NCI-H748 (cell line): ENCODE data around the gene RPTN.
A peak's percentile ranks its signal among the peaks of the same experiment; 100 is the strongest.

Experiments
- DNase-seq: peaks from one replicate; lab custom pipeline; 2025; ENCODE audit not compliant: unreplicated experiment; lab: John Stamatoyannopoulos, UW

The RPTN gene, protein sequence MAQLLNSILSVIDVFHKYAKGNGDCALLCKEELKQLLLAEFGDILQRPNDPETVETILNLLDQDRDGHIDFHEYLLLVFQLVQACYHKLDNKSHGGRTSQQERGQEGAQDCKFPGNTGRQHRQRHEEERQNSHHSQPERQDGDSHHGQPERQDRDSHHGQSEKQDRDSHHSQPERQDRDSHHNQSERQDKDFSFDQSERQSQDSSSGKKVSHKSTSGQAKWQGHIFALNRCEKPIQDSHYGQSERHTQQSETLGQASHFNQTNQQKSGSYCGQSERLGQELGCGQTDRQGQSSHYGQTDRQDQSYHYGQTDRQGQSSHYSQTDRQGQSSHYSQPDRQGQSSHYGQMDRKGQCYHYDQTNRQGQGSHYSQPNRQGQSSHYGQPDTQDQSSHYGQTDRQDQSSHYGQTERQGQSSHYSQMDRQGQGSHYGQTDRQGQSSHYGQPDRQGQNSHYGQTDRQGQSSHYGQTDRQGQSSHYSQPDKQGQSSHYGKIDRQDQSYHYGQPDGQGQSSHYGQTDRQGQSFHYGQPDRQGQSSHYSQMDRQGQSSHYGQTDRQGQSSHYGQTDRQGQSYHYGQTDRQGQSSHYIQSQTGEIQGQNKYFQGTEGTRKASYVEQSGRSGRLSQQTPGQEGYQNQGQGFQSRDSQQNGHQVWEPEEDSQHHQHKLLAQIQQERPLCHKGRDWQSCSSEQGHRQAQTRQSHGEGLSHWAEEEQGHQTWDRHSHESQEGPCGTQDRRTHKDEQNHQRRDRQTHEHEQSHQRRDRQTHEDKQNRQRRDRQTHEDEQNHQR

DNA sequence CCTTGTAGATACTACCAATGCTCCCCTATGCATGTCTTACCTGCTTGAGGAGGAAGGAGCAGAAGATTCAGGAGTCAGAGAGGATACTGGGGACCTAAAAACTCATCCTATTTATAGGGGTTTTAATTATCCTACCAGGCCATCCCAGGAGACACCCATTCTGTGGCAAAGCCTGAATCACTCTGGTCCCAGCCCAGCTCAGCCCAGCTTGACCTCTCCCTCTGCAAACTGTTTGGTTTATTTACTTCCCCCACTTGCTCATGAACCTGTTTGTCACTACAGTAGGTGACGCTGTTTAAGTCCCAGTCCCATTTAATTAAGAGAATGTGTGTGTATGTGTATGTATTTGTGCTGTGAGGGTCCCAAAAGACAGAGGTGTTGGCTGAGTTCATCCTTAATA, at the start of gene RPTN:
RPTN (minus strand) TSS at position 85 of the 400 bp plus-strand sequence. CDS start 1,339 bp downstream, outside the sequence.
- DNase-seq = no peak

DNA sequence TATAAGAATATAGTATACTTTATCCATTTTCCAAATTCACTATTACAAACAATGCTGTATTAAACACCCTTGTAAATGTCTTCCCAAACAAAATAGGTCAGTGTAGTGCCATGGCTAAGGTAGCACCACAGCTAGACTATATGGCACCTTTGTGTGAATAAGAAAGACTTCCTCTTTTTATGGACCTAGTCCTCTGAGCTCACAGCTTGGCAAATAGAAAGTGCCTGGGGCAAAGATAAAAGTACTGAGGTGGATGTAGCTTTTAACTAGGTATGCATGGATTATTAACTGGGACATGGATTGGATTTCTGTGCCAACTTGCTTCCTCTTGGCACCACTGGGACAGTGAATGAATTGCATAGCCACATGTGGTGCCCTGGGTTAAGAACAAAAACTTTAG, 40.0 kb upstream of the RPTN start:
- no peak for DNase-seq

DNA sequence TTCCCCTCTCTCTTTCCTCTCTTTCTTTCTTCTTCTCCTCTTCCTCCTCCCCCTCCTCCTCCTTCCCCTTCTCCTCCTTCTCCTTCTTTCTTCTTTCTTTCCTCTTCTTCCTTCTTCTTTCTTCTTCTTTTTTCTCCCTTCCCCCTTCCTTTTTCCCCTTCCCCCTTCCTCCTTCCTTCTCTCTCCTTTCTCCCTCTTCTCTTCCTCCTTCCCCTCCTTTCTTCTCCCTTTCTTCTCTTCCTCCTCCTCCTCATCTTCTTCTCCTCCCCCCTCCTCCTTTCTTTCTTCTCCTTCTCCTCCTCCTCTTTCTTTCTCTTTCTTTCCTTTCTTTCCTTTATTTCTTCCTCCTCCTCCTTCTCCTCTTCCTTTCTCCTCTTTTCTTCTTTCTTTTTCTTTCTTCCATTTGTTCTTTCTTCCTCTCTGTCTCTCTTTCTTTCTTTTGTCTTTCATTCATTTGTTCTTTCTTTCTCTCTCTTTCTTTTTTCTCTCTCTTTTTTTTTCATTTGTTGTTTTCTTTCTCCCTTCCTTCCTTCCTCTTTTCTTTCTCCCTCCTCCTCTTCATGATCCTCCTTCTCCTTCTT, 38.4 kb upstream of the RPTN start:
- DNase-seq = no peak

DNA sequence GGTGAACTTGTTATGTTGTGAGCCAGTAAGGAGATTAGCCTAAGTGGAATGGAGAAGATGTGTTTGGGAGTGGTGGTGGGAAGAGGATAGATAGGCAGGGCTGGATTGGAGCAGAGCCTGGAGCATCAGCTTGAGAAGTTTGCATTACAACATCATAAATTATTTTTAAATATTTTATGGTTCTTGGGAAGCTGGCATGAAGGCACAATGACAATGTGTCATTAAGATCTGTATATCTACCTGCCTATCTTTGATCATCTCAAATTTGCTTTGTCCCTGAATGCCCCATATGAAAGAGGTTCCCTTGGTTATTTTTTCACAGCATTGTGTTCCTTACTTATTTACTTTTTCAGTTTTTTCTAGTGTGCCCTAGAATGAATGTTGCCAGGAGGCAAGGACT, 32.7 kb upstream of the RPTN start:
- no peak for DNase-seq

DNA sequence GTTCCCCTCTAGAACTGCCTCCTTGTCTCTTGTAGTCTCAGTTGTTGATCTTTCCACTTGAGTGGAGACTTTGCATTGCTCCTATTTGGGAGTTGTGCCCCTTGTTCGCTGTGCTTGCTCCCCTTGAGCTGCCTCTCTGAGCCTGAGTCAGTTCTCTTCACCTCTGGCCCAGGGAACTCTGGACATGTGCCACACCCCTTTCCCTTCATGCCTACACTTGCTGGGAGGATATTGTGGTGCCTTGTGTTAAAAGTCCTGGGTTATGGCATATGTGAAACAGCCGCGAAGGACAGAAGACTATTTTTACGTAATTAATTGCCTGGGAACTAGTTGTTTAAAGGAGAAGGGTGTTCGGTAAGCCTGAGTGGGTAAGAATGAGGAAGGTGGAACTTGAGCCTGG, 32.2 kb upstream of the RPTN start:
- DNase-seq = no peak

DNA sequence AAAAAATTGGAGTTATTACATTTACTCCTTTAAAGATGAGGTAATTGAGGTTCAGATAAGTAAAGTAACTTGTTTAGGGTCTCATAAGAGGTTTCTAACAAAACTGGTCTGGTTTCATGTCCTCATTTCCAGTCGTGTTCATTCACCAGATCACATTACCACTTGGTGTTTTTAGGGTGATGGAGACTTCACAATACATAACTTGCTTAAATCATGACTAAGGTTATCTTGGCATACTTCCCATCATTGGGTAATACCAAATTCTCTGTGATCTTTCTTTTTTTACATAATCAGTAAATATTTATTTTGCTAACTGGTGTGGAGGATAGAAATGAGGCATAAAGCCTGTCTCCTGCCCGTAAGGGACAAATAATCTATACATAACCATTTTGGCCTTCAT, 31.6 kb upstream of the RPTN start:
- DNase-seq = no peak

DNA sequence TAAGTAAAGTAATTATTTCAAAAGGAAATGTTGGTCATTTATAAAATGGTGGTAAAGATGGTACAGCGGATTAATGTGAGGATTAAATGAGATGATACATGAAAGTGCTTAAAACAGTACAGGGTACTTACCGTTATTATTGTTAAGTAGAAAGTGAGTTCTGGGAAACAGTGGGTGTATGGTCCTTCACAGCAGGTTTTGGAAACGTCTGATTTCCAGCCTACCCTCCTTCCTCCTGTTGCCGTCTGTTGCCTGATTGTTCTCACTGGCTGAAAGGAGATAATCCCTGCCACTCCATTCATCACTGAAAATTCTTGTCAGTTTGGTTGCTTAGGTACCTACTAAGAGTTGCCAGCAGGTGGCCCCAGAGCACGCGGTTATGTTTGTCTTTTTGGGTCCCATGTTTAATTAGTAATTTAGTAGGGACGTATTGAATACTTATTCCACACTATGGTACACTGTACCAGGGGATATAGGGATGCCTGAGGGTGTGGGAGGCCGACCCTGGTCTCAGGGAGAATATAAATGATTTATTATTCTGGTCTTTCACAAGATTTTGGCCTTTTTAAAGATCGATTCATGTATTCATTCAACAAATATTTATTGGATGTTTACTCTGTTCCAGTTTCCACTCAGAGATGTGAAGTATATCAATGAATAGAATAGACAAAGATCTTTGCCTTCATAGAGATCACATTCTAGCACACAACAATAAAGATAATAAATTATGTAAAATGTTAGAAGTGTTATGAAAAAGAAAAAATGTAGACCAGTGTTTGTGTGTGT, 30.8 kb upstream of the RPTN start:
- DNase-seq = peak; percentile 73

DNA sequence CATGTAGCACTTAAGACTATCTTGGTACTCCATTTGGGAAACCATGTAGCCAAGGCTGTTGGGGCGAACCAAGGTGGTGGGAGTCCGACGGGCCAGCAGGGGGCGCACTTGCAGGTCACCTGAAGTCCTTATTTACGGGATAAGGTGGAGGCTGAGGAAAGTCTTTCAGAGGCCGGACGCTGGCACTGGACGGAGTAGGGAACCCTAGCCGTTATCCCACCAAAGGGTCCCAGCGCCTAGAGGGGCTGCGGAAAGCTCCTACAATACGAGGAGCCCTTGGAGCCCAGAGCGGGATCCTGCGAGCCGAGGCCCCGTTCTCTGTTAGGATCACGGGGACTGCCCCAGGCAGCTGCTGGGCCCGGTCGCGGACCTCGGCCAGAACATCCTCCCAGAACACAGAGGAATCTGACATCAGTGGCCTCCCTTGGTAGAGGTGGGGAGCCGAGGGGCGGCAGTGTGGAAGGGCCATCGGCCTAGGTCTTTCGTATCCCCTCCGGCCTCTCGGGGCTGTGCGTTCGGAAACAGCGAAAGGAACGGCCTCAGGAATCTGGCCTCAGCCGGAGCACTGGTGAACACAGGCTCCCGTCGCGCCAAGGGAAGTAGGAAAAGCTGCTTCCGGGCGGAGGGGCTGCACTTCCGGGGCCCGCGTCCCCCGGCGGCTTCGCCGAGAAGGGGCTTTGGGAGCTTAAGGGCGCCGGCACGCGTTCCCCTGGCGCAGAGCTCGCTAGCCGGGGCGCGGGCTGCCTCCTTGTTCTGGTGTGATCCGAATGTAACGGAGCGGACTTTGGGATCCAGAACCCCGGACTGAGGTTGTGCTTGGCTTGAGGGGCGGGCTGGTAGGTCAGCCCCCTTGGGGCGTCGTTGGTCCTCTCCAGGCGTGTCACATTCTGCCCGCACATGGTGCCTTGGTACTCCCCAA, 29.9 kb upstream of the RPTN start:
- peak; percentile 36 for DNase-seq

DNA sequence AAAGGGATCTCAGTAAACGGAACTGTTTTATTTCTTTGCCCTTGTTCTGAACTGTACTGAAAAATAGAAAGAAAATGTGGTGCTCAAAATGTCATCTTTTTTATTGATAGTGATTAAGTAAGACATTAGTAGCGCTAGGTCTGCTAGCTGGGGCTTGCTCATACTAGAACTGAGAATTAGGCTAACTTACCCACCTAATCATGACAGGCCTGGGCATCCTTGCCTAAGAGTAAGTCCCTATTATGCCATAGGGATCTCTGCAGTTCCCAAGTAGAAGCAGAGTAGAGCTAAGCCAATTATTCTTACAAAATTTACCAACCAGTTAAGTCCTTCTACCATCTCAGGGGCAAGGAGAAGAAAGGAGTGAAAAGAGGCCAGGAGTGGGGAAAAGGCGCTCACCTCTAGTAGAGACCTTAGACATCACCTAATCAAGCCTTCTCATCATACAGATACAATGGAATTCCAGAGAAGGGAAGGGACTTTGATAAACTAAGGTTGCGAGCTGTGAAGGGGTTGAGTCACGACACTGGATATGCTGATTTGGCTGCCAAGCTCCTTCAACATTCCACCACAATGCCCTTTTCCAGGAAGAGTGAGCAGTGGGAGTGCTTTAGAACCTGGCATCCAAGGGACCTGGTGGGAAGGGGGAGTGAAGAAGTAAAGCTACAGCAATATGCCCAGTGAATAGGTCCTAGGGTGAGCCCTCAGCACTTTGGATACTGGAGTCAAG, 27.7 kb upstream of the RPTN start:
- no peak for DNase-seq

DNA sequence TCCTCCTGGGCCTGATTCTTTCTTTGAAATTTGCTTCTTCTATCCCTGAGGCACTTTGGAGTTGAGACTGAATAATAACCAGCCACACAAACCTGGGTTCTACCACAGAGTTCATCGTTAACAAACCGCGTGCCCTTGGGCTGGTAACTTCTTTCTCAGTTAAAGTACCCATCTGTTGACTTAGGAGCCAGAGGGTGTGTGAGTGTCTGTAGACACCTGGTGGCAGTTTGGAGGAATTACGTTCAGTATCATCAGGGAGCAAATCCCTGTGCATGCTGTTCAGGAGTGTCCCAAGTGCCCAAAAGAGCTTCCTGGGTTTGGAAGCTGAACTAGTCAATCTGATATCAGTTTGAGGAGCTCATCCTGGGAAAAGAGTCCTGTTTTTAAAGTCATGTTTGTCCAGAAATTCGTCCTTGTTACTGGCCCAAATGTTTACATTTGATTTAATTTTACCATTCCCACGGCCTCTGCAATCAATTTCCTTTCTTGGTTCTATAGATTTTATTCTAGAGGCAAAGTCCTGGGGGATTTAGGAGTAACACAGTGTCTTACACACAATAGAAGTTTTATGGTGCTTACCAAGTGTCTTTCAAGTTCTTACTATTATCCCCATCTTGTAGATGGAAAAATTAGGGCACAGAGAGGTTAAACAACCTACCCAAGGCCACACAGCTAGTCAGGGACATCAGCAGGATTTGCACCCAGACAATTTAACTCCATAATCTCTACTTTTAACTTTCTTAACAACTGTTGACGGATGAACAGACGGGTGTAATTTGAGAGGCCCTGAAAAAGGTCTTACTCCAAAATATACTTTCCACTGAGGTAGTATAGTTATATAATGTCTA, 26.7 kb upstream of the RPTN start:
- peak; percentile 50 for DNase-seq

DNA sequence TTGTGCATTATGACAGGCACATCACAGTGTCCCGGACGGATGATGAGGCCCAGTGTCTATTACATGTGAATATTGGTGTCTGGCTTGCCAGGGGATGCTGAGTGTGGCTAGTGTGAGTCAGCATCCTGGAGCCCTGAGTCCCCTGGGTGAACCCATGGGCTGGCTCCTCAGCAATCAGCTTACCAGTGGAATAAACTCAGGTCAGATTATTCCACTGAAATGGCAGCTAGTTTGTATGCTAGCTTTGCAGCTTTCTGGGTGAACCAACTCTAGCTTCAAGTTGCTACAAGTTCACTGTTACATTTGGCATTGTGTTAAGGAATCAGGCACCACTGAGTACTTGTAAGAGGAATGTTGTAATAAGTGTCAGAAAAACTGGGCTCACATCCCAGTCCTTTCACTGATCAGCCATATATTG, 23.9 kb upstream of the RPTN start:
- no peak for DNase-seq

DNA sequence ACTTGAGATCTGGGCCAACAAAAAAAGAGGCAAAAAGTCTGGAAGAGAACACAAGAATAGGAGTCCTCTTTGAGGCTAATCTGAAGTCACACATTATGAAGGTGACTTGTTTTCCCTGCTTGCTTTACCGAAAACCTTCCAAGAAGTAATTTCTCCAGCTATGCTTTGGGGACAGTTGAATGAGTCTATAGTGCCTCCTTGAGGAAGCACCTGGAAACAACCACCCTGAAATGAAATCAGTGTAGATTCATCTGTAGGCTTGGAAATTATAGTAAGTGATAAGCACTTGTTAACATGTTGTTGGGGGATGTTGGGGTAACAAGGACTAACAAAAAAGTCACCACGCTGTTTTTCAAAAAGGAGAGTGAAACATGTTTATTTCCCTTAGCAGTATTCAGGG, 23.4 kb upstream of the RPTN start:
- peak; percentile 6 for DNase-seq

DNA sequence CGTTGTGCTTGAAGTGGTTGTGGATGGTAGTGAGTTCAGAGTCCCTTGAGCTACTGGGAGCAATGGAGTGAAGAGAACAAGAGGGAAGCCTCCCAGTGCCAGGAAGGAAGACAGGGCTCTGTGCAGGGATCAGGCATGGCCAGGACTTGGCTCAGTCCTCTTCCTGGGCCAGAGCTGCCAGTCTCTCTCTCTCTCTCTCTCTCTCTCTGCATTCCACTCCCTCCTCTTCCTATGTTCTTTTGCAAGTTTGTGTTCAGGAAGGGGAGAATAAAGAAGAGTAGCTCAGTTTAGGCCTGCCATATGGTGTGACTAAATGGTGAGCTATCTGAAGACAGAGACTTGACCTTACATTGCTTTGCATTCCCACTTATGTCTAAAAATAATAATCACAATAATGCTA, 20.5 kb upstream of the RPTN start:
- DNase-seq = no peak

DNA sequence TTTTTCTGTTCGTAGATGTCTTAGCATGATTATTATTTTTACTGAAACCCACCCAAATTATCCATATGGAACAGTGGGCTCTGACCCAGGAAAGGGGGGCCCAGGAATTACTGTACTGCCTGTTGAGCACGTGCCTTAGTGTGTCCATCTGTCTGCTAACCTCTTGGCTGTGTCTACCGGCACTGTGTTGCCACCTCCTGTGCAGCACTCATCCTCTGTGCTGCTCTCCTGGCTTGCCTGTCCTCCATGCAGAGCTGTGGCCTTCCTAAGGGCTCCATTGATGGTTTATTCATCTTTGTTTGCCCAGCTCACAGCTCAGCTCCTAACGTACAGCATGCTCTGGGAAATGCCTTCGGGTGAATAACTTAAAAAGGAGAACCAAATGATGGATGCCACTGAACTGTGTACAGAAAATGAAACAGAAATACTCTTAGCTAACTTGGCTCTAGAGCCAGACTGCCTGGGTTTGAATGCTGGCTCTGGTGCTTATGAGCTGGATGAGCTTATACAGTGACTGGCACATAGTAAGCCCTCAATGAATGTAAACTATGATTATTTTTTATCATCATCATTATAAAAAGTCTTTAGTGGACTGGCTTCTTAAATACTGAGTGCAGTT, 11.4 kb upstream of the RPTN start:
- no peak for DNase-seq

DNA sequence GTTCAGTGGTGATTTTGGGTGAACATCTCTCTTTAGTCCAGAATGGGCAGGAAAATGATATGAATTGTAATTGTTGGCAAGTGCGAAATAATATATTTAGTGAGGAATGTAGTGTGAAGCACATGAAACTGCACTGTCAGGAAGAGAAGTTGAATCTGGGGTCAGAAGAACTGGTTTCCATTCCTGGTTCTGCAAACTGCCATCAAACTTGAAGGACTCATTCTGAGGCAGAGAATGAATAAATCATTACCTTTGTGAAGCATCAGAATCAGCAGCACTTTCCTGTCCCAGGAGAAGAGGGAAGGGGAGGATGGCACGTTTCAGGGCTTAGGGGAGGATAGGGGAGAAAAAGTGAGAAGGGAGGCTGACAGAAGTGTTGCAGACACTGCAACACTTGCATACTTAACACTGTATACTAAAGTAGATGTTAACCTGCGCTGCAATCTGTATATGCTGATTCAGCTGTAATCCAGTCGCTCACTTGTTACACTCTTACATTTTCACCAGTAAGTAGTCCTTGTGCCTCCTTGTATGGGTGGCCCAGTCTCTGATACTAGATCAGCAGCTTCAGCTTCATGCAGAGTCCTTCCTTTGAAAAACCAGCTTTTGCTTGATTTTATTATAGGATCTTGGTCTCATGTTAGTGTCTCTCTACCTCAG, 10.5 kb upstream of the RPTN start:
- no peak for DNase-seq

DNA sequence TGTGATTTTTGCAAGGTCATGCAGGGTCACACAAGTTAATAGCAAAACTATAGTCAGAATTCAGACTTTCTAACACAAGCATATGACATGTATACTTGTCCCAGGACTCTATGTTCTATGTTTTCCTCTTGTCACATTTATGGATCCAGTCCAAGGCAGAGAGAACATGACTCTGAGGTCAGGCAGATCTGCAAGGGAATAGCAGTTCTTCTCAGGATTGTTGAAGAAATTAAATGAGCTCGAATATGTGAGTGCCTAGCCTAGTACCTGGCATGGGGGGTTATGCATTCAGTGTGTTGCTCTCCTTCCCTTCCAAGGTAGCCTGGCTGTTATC, 9.5 kb upstream of the RPTN start:
- no peak for DNase-seq

DNA sequence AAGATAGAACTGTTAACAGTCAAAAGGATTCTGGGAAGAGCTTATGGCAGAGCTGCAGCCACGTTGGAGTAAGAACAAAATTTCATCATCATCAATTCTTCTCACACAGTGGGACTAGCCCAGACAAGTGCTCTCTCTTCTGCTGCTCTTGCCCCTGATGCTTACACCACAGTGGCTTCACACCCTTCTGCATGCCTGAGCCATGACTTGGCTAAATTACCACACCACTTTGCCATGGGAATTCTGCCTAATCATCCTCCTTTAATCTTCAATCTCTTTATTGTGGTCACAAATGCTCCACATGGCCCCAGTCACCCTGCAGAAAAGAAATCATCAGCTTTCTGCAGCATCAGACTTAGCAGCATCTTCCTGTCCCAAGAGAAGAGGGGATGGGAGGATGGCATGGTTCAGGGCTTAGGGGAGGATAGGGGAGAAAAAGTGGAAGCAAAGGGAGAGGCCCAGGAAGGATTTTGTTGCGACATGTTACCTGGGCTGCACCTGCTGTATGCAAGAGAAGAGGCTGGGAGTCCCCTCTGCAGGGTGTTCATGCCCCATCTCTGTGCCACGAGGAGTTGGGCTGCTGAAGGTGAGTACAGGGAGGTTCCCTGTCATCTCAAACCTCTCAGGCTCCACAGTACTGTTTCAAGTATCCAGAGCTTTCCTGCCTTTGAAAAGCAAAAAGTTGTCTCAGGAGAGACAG, 9.0 kb upstream of the RPTN start:
- DNase-seq = no peak
